Endothelial cell of umbilical vein (primary cell): ENCODE data around the gene TBC1D17.

ENCODE experiments used
- EZH2 ChIP-seq: IDR thresholded peaks from 2 replicates; pipeline ENCODE4 v1.6.1; 2012; ENCODE audit warnings: borderline replicate concordance, low read depth, mild to moderate bottlenecking, moderate library complexity, low read length, inconsistent platforms; ENCODE audit not compliant: severe bottlenecking
- FOS ChIP-seq: IDR thresholded peaks from 2 replicates; pipeline ENCODE4 v1.6.1; 2011; ENCODE audit warnings: mild to moderate bottlenecking, low read length, moderate library complexity, borderline replicate concordance; ENCODE audit not compliant: insufficient read depth
- JUN ChIP-seq: IDR thresholded peaks from 2 replicates; pipeline ENCODE4 v1.6.1; 2011; ENCODE audit warnings: borderline replicate concordance, low read depth; ENCODE audit not compliant: insufficient read length, insufficient read depth
- MYC ChIP-seq: IDR thresholded peaks from one replicate; pipeline ENCODE4 v1.6.1; 2011; ENCODE audit warnings: mild to moderate bottlenecking, low read depth, low read length
- POLR2A ChIP-seq: IDR thresholded peaks from 2 replicates; pipeline ENCODE4 v1.6.1; 2012; ENCODE audit warnings: low read depth, mild to moderate bottlenecking, control low read depth, low read length
- POLR2AphosphoS5 ChIP-seq: IDR thresholded peaks from 2 replicates; pipeline ENCODE4 v1.6.1; 2012; ENCODE audit warnings: low read depth, mild to moderate bottlenecking, control low read depth, low read length, moderate library complexity; ENCODE audit not compliant: insufficient read depth
- TF ChIP-seq, protein P1 (sequence below), 2 donors: IDR thresholded peaks; 1 replicate in 1 of 2; 2 replicates in 1 of 2; pipeline ENCODE4 v1.5.1; 2011; ENCODE audit warnings: low read length in 2 of 2, mild to moderate bottlenecking in 2 of 2, moderate library complexity in 2 of 2, control low read depth in 1 of 2, inconsistent platforms in 1 of 2, low read depth in 1 of 2; ENCODE audit not compliant: insufficient read depth in 1 of 2; ENCODE audit errors: extremely low read depth in 1 of 2

DNA sequence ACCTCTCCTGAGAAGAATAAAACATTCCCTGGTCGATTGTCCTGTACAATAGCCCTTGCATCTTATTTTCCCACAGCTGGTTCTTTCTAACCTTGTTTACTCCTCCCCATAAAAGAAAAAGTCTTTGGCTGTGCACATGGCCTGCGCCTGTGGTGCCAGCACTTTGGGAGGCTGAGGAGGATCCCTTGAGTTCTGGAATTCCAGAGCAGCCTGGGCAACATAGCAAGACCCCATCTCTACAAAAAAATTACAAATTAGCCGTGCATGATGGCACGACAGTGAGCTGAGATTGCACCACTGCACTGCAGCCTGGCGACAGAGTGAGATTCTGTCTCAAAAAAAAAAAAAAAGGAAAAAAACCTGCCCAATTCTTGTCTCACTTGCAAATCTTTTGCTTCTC, 59.0 kb downstream of the TBC1D17 start:
- TF ChIP-seq POLR2AphosphoS5: no peak
- TF ChIP-seq EZH2: no peak
- TF ChIP-seq, protein P1, sequence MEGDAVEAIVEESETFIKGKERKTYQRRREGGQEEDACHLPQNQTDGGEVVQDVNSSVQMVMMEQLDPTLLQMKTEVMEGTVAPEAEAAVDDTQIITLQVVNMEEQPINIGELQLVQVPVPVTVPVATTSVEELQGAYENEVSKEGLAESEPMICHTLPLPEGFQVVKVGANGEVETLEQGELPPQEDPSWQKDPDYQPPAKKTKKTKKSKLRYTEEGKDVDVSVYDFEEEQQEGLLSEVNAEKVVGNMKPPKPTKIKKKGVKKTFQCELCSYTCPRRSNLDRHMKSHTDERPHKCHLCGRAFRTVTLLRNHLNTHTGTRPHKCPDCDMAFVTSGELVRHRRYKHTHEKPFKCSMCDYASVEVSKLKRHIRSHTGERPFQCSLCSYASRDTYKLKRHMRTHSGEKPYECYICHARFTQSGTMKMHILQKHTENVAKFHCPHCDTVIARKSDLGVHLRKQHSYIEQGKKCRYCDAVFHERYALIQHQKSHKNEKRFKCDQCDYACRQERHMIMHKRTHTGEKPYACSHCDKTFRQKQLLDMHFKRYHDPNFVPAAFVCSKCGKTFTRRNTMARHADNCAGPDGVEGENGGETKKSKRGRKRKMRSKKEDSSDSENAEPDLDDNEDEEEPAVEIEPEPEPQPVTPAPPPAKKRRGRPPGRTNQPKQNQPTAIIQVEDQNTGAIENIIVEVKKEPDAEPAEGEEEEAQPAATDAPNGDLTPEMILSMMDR (IDR thresholded peaks at IDR 0.05; ENCODE audit: extremely low read depth in 1 of 2, insufficient read depth in 1 of 2, low read depth in 1 of 2, low read length in 2 of 2): no peak
- no peak for TF ChIP-seq POLR2A
- TF ChIP-seq JUN: no peak
- no peak for TF ChIP-seq MYC
- TF ChIP-seq FOS: no peak
